ENCODE results near the gene AMDHD2.
A peak's percentile ranks its signal among the peaks of the same experiment; 100 is the strongest.

The AMDHD2 gene

DNA sequence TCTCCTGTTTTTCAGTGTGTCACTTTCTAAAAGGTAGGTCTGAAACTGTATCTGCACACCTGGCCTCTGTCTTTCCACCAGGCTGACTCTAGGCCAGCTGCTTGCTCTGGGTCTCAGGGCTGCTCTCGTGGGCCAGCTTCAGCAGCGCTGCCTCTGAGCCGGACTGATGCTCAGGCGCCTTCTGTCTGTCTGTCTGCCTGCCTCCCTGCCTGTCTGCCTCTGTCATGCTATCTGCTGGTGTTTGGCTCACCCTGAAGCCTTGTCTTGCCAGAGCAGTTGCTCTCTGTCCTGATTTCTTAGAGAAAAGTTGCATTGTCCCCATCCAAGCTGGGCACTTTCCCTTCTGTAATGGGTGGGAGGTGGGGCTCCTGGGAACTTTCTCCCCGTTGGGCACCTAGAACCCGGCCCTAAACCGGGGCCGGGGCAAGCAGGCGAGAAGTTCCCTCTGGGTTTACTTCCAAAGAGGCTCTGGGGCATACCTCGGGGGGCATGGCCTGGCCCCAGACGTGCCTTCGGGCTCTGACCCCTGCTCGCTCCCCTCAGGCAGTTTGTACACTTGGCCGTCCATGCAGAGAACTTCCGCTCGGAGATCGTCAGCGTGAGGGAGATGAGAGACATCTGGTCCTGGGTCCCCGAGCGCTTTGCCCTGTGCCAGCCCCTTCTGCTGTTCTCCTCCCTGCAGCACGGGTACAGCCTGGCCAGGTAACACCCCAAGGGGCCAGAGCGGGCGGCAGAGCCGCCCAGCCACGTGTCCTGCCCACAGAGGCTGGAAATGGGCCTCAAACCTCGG, 22.3 kb upstream of the AMDHD2 start:
- no peak overlapping the region for H3K27ac ChIP-seq
- no peak for DNase-seq (ENCODE audit: low read depth, low spot score)

DNA sequence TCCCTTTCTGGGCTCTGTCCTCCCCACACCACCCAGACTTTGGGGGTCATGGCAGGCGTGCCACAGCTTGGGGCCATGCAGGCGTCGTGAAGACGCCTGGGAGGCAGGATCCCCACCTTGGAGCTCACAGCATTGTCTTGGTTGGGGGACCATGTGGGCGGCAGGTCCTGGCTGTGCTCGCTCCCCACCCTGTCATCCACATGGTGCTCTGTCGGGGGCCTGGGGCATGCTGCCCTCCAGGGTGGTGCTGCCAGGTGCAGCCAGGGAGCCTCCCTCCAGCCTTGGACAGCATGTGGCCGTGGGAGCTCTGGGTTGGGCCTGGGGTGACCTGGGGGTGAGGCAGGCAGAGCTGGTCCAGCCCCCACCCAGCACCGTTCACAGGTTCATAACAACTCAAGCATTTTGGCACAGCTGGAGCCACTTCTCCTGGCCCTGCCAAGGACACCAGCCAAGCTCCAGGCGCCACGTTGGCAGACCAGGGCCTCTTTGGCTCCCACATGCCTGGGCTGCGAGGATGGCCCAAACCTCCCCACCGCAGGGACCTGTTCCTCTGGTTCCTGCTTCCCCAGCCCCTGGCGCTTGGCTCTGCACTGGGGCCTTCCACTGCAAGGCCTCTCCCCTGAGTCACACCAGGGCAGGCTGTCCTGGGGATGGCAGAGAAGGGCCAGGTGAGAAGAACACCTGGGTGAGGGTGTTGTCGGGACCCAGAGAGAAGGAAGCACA, 21.5 kb upstream of the AMDHD2 start:
- DNase-seq (ENCODE audit: low read depth, low spot score) = peak; percentile 43
- no peak overlapping the region for H3K27ac ChIP-seq

- no peak overlapping the region for H3K27ac ChIP-seq
- no peak for DNase-seq (ENCODE audit: low read depth, low spot score)
These were observed 20.7 kb upstream of the AMDHD2 start for GRCh38 chr16:2499454-2499853.

- no peak overlapping the region for H3K27ac ChIP-seq
- no peak for DNase-seq (ENCODE audit: low read depth, low spot score)
These were observed 20.2 kb upstream of the AMDHD2 start for GRCh38 chr16:2499890-2500429.

DNA sequence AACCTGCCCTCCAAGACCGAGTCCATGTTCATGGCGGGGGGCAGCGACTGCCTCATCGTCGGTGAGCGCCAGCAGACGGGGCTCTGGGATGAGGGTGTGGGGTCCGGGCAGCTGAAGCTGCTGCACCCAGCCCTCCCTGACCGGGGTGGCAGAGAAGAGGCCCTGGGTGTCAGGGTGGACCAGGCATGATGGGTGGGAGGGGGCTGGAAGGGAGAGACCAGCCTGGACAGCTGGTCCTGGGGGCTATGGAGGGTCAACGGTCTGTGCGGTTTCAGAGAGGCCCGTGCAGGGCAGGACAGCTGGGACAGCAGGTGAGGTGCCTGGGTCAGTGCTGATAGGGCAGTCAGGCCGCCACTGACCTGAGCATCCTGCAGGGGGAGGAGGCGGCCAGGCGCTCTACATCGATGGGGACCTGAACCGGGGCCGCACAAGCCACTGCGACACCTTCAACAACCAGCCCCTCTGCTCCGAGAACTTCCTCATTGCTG, 19.7 kb upstream of the AMDHD2 start:
- no peak overlapping the region for H3K27ac ChIP-seq
- DNase-seq (ENCODE audit: low read depth, low spot score) = no peak

DNA sequence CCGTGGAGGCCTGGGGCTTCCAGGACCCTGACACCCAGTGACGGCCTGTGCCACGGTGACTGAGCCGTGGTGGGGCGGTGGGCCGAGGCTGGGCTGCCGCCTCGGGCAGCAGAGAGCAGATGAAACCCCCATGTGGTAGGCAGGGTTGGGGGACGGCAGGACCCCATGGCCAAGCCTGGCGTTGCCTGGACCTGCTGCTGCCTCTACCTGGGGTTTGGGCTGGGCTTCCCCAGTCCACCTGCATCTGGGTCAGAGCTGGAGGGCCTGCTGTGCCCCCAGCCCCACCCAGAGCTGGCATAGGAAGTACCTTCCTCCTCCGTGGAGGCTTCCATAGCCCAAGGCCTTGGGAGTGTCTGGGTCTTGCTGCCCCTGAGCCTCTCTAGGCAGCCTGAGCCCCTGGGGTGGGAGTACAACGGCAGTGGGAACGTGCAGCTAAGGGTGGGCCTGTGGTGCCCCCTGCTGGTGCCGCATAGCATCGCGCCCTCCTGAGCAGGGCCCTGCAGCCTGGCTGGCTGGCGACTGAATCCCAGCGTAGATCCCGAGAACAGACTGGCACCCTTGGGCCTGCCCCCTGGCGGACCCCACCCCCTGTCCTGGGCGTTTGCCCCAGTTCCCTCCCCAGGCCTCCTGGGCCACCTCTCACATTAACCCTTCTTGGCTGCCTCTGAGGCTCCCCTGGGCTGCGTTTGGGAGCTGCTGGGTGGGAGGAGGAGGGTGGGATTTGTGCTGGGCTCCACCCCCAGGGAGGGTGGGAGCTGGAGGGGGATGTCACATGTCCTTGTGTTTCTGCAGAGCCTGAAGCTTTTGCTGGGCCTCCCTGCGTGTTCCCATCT, 19.0 kb upstream of the AMDHD2 start:
- no peak overlapping the region for H3K27ac ChIP-seq

DNA sequence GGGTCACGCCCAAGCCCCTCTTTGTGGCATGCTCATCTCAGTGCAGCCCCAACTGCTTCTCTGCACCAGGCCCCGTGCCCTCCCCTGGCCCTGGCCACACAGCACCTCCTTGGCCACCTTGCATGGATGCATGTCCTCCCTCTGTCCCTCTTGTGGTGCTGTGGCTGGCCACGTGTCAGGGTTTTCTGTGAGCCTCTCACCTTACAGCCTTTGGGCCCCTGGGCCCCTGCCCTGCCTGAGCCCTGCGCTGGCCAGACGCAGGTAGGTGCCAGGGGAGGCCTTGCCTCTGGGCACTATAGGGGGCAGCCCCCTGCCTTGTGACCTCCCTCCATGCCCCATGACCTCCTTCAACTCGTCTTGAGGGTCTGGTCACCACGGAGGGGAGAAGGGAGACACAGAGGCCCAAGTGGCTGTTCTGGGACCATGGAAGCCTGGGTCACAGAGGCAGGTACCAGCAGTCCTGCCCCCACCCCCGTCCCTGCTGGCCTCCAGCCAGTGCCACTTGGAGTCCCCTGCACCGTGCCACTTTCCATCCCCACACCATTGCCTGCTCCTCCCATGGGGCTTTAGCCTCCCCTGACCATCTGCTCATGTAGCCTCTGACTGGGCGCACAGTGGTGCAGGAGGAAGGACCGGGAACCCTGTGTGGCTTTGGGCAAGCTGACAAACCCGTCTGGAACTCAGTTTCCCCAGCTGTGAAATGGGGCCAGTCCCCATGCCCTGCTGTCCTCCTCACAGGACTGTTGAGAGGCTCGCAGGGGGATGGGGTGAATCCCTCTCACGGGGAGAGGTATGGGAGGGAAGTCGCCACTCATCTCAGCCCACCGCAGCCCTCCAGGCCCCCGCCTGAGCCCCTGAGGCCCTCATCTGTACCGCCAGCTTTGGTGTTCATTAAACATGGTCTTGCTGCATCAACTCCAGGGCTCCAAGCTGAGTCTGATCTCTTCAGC, 17.9 kb upstream of the AMDHD2 start:
- no peak overlapping the region for H3K27ac ChIP-seq

More for the DNA sequence above, 19.0 kb upstream of the AMDHD2 start:
- no peak for DNase-seq (ENCODE audit: low read depth, low spot score)

GRCh38 chr16:2505695-2506094, 14.5 kb upstream of the AMDHD2 start:
- DNase-seq (ENCODE audit: low read depth, low spot score) = no peak
- H3K27ac ChIP-seq = no peak overlapping the region

More for the DNA sequence above, 17.9 kb upstream of the AMDHD2 start:
- DNase-seq (ENCODE audit: low read depth, low spot score) = no peak

GRCh38 chr16:2507052-2507659, 13.0 kb upstream of the AMDHD2 start:
- DNase-seq (ENCODE audit: low read depth, low spot score) = no peak
- no peak overlapping the region for H3K27ac ChIP-seq

GRCh38 chr16:2507665-2508064, 12.5 kb upstream of the AMDHD2 start:
- H3K27ac ChIP-seq = no peak overlapping the region
- no peak for DNase-seq (ENCODE audit: low read depth, low spot score)

GRCh38 chr16:2508722-2509400, 11.3 kb upstream of the AMDHD2 start:
- no peak for DNase-seq (ENCODE audit: low read depth, low spot score)
- no peak overlapping the region for H3K27ac ChIP-seq

DNA sequence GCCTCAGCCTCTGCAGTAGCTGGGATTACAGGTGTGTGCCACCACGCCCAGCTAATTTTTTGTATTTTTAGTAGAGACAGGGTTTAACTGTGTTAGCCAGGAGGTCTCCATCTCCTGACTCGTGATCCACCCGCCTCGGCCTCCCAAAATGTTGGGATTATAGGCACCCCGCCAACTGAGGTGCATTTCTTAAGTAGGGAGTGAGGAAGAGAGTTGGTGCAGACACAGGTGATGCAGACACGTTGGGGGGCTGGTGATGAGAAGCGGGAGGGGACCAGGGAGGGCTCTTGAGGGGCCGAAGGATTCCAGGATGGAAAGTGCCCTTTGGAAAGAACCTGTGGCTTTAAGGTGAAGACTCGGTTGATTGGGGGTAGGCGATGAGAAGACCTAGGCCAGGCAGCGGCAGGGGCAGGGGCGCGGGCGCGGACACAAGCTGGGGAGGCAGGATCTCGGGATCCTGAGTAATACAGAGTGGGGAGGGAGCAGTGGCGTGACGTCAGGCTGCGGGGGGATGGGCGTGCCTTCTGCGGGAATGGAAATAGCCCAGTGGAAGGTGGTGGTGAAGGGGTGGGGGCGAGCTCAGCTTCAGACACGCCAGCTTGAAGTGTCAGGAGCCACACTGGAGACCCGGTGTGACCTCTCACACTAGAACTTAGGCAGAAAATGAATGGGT, 8.9 kb upstream of the AMDHD2 start:
- H3K27ac ChIP-seq = no peak overlapping the region
- no peak for DNase-seq (ENCODE audit: low read depth, low spot score)

GRCh38 chr16:2511996-2512734, 8.0 kb upstream of the AMDHD2 start:
- no peak for DNase-seq (ENCODE audit: low read depth, low spot score)
- no peak overlapping the region for H3K27ac ChIP-seq

GRCh38 chr16:2512735-2513404, 7.3 kb upstream of the AMDHD2 start:
- no peak for DNase-seq (ENCODE audit: low read depth, low spot score)
- H3K27ac ChIP-seq = no peak overlapping the region

- H3K27ac ChIP-seq = peak within 1 kb of the TSS; percentile 96
- DNase-seq (ENCODE audit: low read depth, low spot score) = peak; percentile 37
These were observed 6.5 kb upstream of the AMDHD2 start, which contains the start of gene ATP6V0C for GRCh38 chr16:2513405-2514332. ATP6V0C (plus strand) TSS chr16:2513952; CDS start chr16:2514104, 152 bp downstream.

Data from epithelial cell of prostate (primary cell).